Fibroblast of lung (primary cell): Measurements from ENCODE around the gene U2AF1L4.

Experiments
- EZH2 ChIP-seq: IDR thresholded peaks from 2 replicates; pipeline ENCODE4 v1.5.1; 2012; ENCODE audit warnings: low read length, control low read depth, mild to moderate bottlenecking; ENCODE audit errors: missing control alignments
- TF ChIP-seq, protein P1 (sequence below), 2 donors: IDR thresholded peaks in 1 of 2; conservative IDR thresholded peaks in 1 of 2; 1 replicate in 1 of 2; 2 replicates in 1 of 2; pipeline ENCODE4 v1.5.1; 2011 to 2012; ENCODE audit warnings: low read length in 2 of 2, control low read depth in 1 of 2, inconsistent platforms in 1 of 2, low read depth in 1 of 2, mild to moderate bottlenecking in 1 of 2

DNA sequence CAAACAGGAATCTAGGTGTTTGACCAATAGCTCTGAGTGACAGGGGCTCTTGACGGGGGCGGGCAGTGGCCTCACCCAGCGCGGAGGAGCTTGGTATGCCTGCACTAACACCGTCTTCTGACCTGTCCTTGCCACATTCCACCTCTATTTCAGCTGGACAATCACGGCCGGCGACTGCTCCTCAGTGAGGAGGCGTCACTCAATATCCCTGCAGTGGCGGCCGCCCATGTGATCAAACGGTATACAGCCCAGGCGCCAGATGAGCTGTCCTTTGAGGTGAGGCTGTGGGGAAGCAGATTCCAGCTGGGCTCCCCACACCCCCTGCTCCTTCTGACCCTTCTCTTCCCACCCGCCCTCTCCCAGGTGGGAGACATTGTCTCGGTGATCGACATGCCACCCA, 34.8 kb upstream of the U2AF1L4 start:
- TF ChIP-seq, protein P1, sequence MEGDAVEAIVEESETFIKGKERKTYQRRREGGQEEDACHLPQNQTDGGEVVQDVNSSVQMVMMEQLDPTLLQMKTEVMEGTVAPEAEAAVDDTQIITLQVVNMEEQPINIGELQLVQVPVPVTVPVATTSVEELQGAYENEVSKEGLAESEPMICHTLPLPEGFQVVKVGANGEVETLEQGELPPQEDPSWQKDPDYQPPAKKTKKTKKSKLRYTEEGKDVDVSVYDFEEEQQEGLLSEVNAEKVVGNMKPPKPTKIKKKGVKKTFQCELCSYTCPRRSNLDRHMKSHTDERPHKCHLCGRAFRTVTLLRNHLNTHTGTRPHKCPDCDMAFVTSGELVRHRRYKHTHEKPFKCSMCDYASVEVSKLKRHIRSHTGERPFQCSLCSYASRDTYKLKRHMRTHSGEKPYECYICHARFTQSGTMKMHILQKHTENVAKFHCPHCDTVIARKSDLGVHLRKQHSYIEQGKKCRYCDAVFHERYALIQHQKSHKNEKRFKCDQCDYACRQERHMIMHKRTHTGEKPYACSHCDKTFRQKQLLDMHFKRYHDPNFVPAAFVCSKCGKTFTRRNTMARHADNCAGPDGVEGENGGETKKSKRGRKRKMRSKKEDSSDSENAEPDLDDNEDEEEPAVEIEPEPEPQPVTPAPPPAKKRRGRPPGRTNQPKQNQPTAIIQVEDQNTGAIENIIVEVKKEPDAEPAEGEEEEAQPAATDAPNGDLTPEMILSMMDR (conservative IDR thresholded peaks at IDR 0.05 in 1 of 2, IDR thresholded peaks at IDR 0.05 in 1 of 2; ENCODE audit: low read depth in 1 of 2, low read length in 2 of 2), result no peak
- no peak for TF ChIP-seq EZH2
